Kidney (tissue), 14 donors: ENCODE results near the gene BCL2L15. TPM values are rescaled to one million over a fixed set of nuclear protein-coding genes. Genes with fewer than 3 reads are reported as not detected.

ENCODE experiments used
- DNase-seq, 5 donors: peaks; one replicate each; pipeline ENCODE4 v3.0.0-alpha.2; 2013 to 2020
- FAIRE-seq: peaks from 2 replicates; lab custom pipeline; 2012; peaks lifted over from hg19 to GRCh38; lab: Jason Lieb, UNC
- H3K27ac ChIP-seq, 2 donors: one replicate each; pipeline ENCODE4 v1.7.0; 2013; ENCODE audit warnings: low read depth in 2 of 2, low read length in 2 of 2, inconsistent platforms in 1 of 2
- H3K27me3 ChIP-seq: one replicate; pipeline ENCODE4 v1.7.1; 2013; ENCODE audit warnings: low read length, inconsistent platforms; ENCODE audit not compliant: control insufficient read depth, insufficient read depth
- H3K36me3 ChIP-seq, 3 donors: one replicate each; pipeline versions ENCODE4 v1.7.0 to v1.7.1; 2013; ENCODE audit warnings: low read length in 3 of 3, control low read depth in 1 of 3, inconsistent platforms in 1 of 3; ENCODE audit not compliant: insufficient read depth in 3 of 3, control insufficient read depth in 2 of 3
- H3K4me1 ChIP-seq, 3 donors: one replicate each; pipeline versions ENCODE4 v1.7.0 to v1.7.1; 2013; ENCODE audit warnings: low read length in 3 of 3, inconsistent platforms in 1 of 3, low read depth in 1 of 3; ENCODE audit not compliant: control insufficient read depth in 2 of 3, insufficient read depth in 2 of 3
- H3K4me3 ChIP-seq, 3 donors: one replicate each; pipeline versions ENCODE4 v1.7.0 to v1.8.1; 2013; ENCODE audit warnings: low read length in 3 of 3, control low read depth in 1 of 3, inconsistent platforms in 1 of 3
- H3K9ac ChIP-seq, 3 donors: one replicate each; pipeline versions ENCODE4 v1.7.0 to v1.7.1; 2013; ENCODE audit warnings: low read length in 3 of 3, control low read depth in 1 of 3, inconsistent platforms in 1 of 3
- H3K9me3 ChIP-seq, 3 donors: one replicate each; pipeline versions ENCODE4 v1.7.0 to v1.7.1; 2013; ENCODE audit warnings: low read length in 3 of 3, control low read depth in 1 of 3, inconsistent platforms in 1 of 3; ENCODE audit not compliant: control insufficient read depth in 2 of 3, insufficient read depth in 1 of 3
- CTCF ChIP-seq: IDR thresholded peaks from 3 replicates; pipeline ENCODE4 v1.5.1; 2012; ENCODE audit warnings: mild to moderate bottlenecking, moderate library complexity, borderline replicate concordance; ENCODE audit not compliant: insufficient read depth; ENCODE audit errors: extremely low read depth
- intact Hi-C: fragments of 100-400 bp; cut with DNase I; formaldehyde crosslinking; loops from one replicate; pipeline ENCODE4 v1.11.1; 2022
- polyA plus RNA-seq: library from polyadenylated mRNA; stranded (reverse); fragments of 350-450 nt; fragmentation: Illumina TruSeq; extraction: RNeasy Lipid Tissue Mini Kit (QIAGEN cat#74804); gene quantifications from one replicate; pipeline ENCODE4 v1.2.3, GENCODE V29; 2014; ENCODE audit warnings: low read depth, low replicate concordance; ENCODE audit not compliant: insufficient read depth
- total RNA-seq: library from RNA; stranded (reverse); fragmentation: NEBNext Ultra II Directional; extraction: Animal tissue kit (Norgen Biotek cat#: 25700); gene quantifications from one replicate; pipeline ENCODE4 v1.2.1, GENCODE V29; 2021
- donor health status: control.
- donor health status: control.
- donor health status: control.
- donor health status: control.
- donor health status: control.
- donor health status: DM: yes; HTN: yes; CAD: no.
- donor health status: Normal renal cell carcinoma (clear cell type).

Gene BCL2L15
- total and polyA plus RNA-seq, 2 donors from 2014 or later = 2.2 to 34.3 TPM

- Histone ChIP-seq H3K9me3 (no peaks in the 10 kb centered on the region), H3K4me3 (no peak overlapping the region), H3K27ac (no peak overlapping the region), H3K4me1 (no peaks in the 10 kb centered on the region), H3K9ac (no peak overlapping the region), H3K27me3 (no peaks in the 10 kb centered on the region), H3K36me3 (no peaks in the 10 kb centered on the region)
- DNase-seq (no peak), FAIRE-seq (no peak)
- intact Hi-C loops = no loop called here
- no peak for TF ChIP-seq CTCF
These were observed 29.6 kb downstream of the BCL2L15 start for GRCh38 chr1:113857776-113858175.

GRCh38 chr1:113856401-113856790 lies 31.0 kb downstream of the BCL2L15 start:
- no peak for DNase-seq
- FAIRE-seq = no peak
- Histone ChIP-seq H3K9ac (no peak overlapping the region), H3K4me3 (no peak overlapping the region), H3K4me1 (no peaks in the 10 kb centered on the region), H3K36me3 (no peaks in the 10 kb centered on the region), H3K27ac (no peak overlapping the region), H3K9me3 (no peaks in the 10 kb centered on the region), H3K27me3 (no peaks in the 10 kb centered on the region)
- no peak for TF ChIP-seq CTCF
- intact Hi-C loops = no loop called here

GRCh38 chr1:113855630-113856400 lies 31.6 kb downstream of the BCL2L15 start:
- TF ChIP-seq CTCF = no peak
- no peaks in the 10 kb centered on the region for H3K36me3 ChIP-seq
- DNase-seq = no peak
- H3K4me1 ChIP-seq = no peaks in the 10 kb centered on the region
- no peaks in the 10 kb centered on the region for H3K9me3 ChIP-seq
- H3K4me3 ChIP-seq = no peak overlapping the region
- no peaks in the 10 kb centered on the region for H3K27me3 ChIP-seq
- no peak overlapping the region for H3K27ac ChIP-seq
- no peak for FAIRE-seq
- intact Hi-C loops = no loop called here
- no peak overlapping the region for H3K9ac ChIP-seq
